AG04450 (cell line): ENCODE results near the gene RMI2. TPM values are rescaled to one million over a fixed set of nuclear protein-coding genes. Genes with fewer than 3 reads are reported as not detected.

Source experiments
- CTCF ChIA-PET: fragments of 300-600, 350-600 bp; formaldehyde crosslinking; extraction: SDS; loops from one replicate; lab custom pipeline; 2022; ENCODE audit warnings: antibody characterized with exemption, inconsistent platforms; lab: Charles Lee
- POLR2A ChIA-PET: fragments of 350-600 bp; formaldehyde crosslinking; extraction: SDS; loops from one replicate; lab custom pipeline; 2021; ENCODE audit warnings: antibody characterized with exemption, inconsistent platforms; lab: Yijun Ruan, JAX
- DNase-seq: peaks from one replicate; pipeline ENCODE4 v3.0.0-alpha.2; 2011; ENCODE audit warnings: low read depth, low spot score
- H3K27ac ChIP-seq: one replicate; pipeline ENCODE4 v1.5.1; 2012; ENCODE audit warnings: low read depth, low read length, control low read depth
- H3K27me3 ChIP-seq: one replicate; pipeline ENCODE4 v1.6.0; 2012; ENCODE audit warnings: low read length; ENCODE audit not compliant: control insufficient read depth, insufficient read depth
- H3K4me3 ChIP-seq: 2 replicates; pipeline ENCODE4 v1.5.1; 2011; ENCODE audit warnings: mild to moderate bottlenecking, low read depth, low read length, control low read depth
- H3K9me3 ChIP-seq: 2 replicates; pipeline ENCODE4 v1.5.1; 2012; ENCODE audit warnings: low read length; ENCODE audit not compliant: control insufficient read depth, insufficient read depth
- polyA plus RNA-seq: library from polyadenylated mRNA; depleted of rRNA; stranded (reverse); fragments of >200 nt; gene quantifications from 2 replicates; pipeline ENCODE4 v1.2.3, GENCODE V29; 2011
- TF ChIP-seq, protein P1 (sequence below): IDR thresholded peaks from 2 replicates; pipeline ENCODE4 v1.5.1; 2011; ENCODE audit warnings: low read depth, low read length, control low read depth, inconsistent platforms

The RMI2 gene
- polyA plus RNA-seq, 1 experiment = 4.7 TPM

DNA sequence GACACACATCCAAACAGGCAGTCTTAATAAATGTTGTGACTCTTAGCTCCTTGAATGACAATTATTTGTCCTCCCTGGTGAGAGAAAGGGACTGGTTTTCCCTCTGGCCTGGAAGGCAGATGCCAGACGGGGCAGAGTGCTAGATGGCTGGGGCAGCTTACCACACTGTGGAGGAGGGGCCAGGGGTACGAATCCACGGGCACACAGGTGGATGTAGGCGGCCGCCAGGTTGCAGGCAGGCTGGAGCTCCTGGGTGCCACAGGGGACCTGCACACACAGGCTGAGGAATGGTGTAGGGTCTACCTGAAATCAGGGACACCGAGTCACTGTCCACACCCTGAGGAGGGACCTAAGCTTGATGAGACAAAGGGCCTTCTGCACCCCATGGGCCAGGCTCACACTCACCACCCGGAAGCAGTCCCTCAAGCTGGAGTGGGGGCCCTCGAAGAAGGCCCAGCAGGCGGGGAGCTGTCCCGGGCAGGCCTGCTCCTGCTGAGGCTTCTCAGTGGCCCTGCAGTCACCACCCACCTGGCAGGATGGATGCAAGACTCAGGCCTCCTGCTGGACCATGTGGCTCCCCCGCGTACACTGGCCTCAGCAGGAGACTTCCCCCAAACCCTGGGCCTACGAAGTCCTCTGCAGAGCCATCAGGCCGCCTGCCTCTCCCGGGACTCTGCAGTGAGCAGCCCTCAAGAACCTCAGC is 38.4 kb downstream of the RMI2 start:
- peaks cover 8% of the 10 kb centered on the region for H3K27me3 ChIP-seq
- no peak overlapping the region for H3K4me3 ChIP-seq
- TF ChIP-seq, protein P1, sequence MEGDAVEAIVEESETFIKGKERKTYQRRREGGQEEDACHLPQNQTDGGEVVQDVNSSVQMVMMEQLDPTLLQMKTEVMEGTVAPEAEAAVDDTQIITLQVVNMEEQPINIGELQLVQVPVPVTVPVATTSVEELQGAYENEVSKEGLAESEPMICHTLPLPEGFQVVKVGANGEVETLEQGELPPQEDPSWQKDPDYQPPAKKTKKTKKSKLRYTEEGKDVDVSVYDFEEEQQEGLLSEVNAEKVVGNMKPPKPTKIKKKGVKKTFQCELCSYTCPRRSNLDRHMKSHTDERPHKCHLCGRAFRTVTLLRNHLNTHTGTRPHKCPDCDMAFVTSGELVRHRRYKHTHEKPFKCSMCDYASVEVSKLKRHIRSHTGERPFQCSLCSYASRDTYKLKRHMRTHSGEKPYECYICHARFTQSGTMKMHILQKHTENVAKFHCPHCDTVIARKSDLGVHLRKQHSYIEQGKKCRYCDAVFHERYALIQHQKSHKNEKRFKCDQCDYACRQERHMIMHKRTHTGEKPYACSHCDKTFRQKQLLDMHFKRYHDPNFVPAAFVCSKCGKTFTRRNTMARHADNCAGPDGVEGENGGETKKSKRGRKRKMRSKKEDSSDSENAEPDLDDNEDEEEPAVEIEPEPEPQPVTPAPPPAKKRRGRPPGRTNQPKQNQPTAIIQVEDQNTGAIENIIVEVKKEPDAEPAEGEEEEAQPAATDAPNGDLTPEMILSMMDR = no peak
- ChIA-PET POLR2A (no interaction called here), CTCF (no interaction called here)
- H3K9me3 ChIP-seq = no peaks in the 10 kb centered on the region
- no peak overlapping the region for H3K27ac ChIP-seq
- no peak for DNase-seq

DNA sequence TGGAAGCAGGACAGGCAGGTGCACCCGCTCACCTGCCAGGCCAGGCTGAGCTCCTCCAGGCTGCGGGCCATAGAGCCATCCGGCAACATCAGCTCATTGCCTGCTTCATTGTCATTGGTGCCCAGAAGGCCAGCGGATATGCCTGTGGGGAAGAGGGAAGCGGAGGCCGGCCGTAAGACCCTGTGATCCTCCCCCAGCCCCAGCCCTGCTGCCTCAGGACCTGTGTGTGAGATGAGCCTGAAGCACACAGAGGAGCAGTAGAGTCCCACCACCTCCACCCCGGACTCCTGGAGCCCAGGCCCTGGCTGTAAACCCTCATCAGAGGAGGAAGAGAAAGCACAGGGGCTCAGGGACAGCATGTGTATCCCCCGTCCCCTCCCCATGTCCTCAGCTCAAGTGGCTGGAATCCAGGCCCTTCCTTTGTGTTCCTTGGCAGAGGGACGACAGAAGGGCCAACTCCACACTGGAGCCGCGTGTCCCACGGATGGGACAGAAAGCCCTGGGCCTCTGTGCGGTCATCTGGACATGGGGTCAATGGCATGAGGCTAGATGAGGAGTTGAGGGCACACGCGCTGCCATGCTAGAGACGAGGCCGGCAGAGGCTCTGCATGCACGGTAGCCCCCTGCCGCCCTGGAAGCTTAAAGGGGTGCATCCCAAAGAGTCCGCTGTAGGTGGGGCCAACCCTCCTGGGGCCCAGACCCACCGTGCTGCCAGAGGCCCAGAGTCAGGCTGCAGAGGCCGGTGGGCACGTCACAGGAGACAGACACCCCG is 39.1 kb downstream of the RMI2 start:
- Histone ChIP-seq H3K4me3 (no peak overlapping the region), H3K27me3 (peaks cover 8% of the 10 kb centered on the region), H3K27ac (no peak overlapping the region), H3K9me3 (no peaks in the 10 kb centered on the region)
- POLR2A ChIA-PET = no interaction called here
- TF ChIP-seq, protein P1 = no peak
- CTCF ChIA-PET = interaction anchor here (1.2 kb wide), 1 partner anchor 684 kb away, joined by 5 read pairs; no protein-coding TSS in a partner anchor
- no peak for DNase-seq

DNA sequence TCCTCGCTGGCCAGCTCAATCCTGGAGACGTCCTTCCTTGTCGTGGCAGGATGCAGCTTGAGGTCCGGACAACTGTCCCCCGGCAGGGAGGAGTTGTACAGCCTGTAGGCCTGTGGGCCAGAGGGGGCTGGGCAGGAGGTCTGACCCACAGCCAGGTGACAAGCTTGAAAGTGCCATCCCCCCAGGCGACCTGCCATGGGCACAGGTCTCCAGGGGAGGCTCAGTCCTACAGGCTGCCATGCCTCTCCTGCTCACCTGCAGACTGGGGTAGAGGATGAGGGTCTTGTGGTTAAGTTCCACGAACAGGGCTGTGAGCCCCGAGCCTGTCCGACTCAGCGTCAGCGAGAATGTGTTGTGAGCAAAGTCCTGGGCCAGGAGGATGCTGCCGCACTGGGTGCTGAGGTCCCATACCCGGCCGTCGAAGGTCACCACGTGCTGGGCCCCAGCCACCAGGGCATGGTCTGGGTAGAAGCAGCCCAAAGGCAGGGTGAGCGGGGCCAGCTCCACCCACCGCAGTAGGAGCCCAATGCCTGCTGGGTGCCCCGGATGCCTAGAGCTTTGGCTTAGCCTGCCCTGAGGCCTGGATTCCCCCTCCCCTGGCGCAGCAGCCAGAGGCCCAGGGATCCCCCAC is 39.8 kb downstream of the RMI2 start:
- Histone ChIP-seq H3K9me3 (no peaks in the 10 kb centered on the region), H3K27ac (no peak overlapping the region), H3K4me3 (no peak overlapping the region), H3K27me3 (peaks cover 8% of the 10 kb centered on the region)
- DNase-seq = no peak
- ChIA-PET POLR2A (interaction anchor here (0.6 kb wide), 1 partner anchor 116 kb away, joined by 3 read pairs; no protein-coding TSS in a partner anchor), CTCF (interaction anchor here (0.7 to 1.2 kb wide), 4 partner anchors 12 to 683 kb away, joined by 3 to 5 read pairs (median 3); no protein-coding TSS in a partner anchor)
- TF ChIP-seq, protein P1 = no peak

DNA sequence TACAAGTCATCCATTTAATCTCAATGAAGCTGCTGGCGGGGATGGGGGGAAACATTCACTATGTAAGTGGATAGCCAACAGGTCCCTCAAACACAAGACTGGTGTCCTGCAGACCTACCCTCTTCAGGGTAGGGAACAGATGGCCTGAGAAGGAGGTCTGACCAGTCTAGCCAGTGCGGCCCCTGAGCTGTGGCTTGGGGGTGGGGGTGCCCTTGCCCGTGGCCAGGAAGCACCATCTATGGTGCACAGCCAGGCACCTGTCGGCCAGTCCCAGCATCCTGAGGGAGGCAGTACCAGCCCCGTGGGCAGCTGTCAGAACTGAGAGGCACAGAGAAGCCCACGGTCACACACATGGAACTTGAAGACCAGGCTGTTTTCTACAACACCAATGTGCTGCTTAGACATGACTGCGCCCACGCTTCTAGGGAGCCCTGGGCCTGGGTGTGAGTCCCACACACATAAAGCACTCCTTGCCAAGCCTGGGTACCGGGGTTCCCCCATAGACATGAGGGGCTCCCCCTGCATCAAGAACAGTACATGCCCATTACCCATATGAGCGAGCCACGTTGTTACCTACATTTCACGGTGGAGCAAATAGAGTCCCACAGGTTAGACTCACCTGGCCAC is 40.9 kb downstream of the RMI2 start:
- H3K27me3 ChIP-seq = peaks cover 9% of the 10 kb centered on the region
- no peak overlapping the region for H3K27ac ChIP-seq
- POLR2A ChIA-PET = interaction anchor here (0.5 to 2.0 kb wide), 2 partner anchors 130 to 427 kb away, joined by 8 to 9 read pairs; partner anchors contain the start of gene SOCS1
- DNase-seq = no peak
- TF ChIP-seq, protein P1 = no peak
- H3K4me3 ChIP-seq = no peak overlapping the region
- H3K9me3 ChIP-seq = no peaks in the 10 kb centered on the region
- CTCF ChIA-PET = interaction anchor here (0.7 to 3.1 kb wide), 11 partner anchors 9 to 432 kb away, joined by 3 to 21 read pairs (median 5); no protein-coding TSS in a partner anchor
